CD4-positive, alpha-beta T cell treated with Interleukin-1 beta for 1 hour (primary cell): ENCODE results near the gene TEP1.

Experiments used
- DNase-seq, 2 donors: peaks; one replicate each; pipeline ENCODE4 v3.0.0-alpha.2; 2020 to 2022

The TEP1 gene

GRCh38 chr14:20429801-20430669 lies 16.7 kb upstream of the TEP1 start:
- DNase-seq: no peak

GRCh38 chr14:20428802-20429201 lies 15.5 kb upstream of the TEP1 start:
- DNase-seq: no peak

GRCh38 chr14:20428010-20428365 lies 14.7 kb upstream of the TEP1 start:
- DNase-seq: no peak

- no peak for DNase-seq
Measured at GRCh38 chr14:20427231-20428009, 14.1 kb upstream of the TEP1 start.

GRCh38 chr14:20424851-20425250 lies 11.6 kb upstream of the TEP1 start:
- no peak for DNase-seq

GRCh38 chr14:20422886-20423285 lies 9.6 kb upstream of the TEP1 start:
- DNase-seq: no peak

- no peak for DNase-seq
Measured at GRCh38 chr14:20421267-20421666, 8.0 kb upstream of the TEP1 start.

GRCh38 chr14:20419419-20419818 lies 6.1 kb upstream of the TEP1 start:
- DNase-seq: no peak

GRCh38 chr14:20418501-20418909 lies 5.2 kb upstream of the TEP1 start:
- no peak for DNase-seq

- DNase-seq: no peak
Measured at GRCh38 chr14:20417250-20418186, 4.2 kb upstream of the TEP1 start.

GRCh38 chr14:20416223-20416622 lies 2.9 kb upstream of the TEP1 start:
- no peak for DNase-seq

GRCh38 chr14:20415782-20416206 lies 2.5 kb upstream of the TEP1 start:
- peak; percentile 46 to 71 for DNase-seq

GRCh38 chr14:20413744-20414082 lies 412 bp upstream of the TEP1 start:
- DNase-seq: peak in 1 of 2 donors; percentile 39

GRCh38 chr14:20412411-20412810 lies 890 bp downstream of the TEP1 start:
- DNase-seq: peak in 1 of 2 donors; percentile 41

- no peak for DNase-seq
Measured at GRCh38 chr14:20409226-20409625, 4.1 kb downstream of the TEP1 start.

GRCh38 chr14:20403521-20403920 lies 9.8 kb downstream of the TEP1 start:
- DNase-seq: no peak

- no peak for DNase-seq
Measured at GRCh38 chr14:20400965-20401593, 12.2 kb downstream of the TEP1 start.

- DNase-seq: no peak
Measured at GRCh38 chr14:20400589-20400964, 12.7 kb downstream of the TEP1 start.

- DNase-seq: no peak
Measured at GRCh38 chr14:20397511-20397910, 15.8 kb downstream of the TEP1 start.

GRCh38 chr14:20391505-20391904 lies 21.8 kb downstream of the TEP1 start:
- no peak for DNase-seq

- DNase-seq: no peak
Measured at GRCh38 chr14:20388159-20388558, 25.1 kb downstream of the TEP1 start.

GRCh38 chr14:20387576-20387975 lies 25.7 kb downstream of the TEP1 start:
- DNase-seq: peak in 1 of 2 donors; percentile 38
